ENCODE data around the gene DKKL1.

Gene DKKL1

GRCh38 chr19:49396738-49397505 is 33.2 kb downstream of the DKKL1 start:
- DNase-seq (ENCODE audit: low spot score), result no peak

DNA sequence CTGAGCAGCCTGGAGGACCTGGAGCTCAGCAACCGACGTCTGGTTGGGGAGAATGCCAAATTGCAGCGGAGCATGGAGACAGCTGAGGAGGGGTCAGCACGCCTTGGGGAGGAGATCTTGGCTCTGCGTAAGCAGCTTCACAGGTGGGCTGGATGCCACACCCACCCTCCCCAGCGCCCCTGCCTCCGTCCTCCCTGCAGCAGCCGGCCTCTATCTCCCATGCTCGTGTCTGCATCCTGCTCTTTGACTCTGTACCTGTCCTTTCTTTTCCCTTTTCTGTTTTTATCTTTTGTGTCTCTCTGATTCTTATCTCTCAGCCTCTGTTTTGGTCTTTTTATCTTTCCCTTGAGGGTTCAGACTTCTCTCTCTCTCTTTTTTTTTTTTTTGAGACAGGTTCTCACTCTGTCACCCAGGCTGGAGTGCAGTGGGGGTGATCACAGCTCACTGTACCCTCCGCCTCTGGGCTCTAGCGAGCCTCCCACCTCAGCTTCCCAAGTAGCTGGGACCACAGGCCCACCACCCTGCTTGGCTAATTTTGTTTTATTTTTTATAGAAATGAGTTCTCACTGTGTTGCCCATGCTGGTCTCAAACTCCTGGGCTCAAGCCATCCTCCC is 34.4 kb downstream of the DKKL1 start:
- no peak for DNase-seq (ENCODE audit: low spot score)

DNA sequence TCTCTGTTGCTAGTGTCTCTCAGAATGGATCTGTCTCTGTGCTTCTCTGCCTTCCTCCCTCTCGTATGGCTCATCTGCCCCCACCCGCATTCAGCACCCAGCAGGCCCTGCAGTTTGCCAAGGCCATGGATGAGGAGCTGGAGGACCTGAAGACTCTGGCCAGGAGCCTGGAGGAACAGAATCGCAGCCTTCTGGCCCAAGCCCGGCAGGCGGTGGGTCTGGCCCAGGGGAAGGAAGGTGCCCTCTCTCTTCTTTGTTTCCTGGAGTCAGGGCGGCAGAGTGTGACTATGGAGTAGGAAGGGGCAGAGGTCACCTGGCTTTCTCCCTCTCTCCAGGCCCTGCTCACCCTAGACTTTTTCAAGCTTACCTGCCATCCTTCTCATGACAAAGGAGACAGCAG is 35.3 kb downstream of the DKKL1 start:
- no peak for DNase-seq (ENCODE audit: low spot score)

GRCh38 chr19:49400029-49400428 is 36.4 kb downstream of the DKKL1 start:
- DNase-seq (ENCODE audit: low spot score), result no peak

- DNase-seq (ENCODE audit: low spot score), result no peak
Measured at GRCh38 chr19:49403404-49404187, 39.9 kb downstream of the DKKL1 start.

GRCh38 chr19:49407079-49407478 is 43.4 kb downstream of the DKKL1 start:
- DNase-seq (ENCODE audit: low spot score), result no peak

DNA sequence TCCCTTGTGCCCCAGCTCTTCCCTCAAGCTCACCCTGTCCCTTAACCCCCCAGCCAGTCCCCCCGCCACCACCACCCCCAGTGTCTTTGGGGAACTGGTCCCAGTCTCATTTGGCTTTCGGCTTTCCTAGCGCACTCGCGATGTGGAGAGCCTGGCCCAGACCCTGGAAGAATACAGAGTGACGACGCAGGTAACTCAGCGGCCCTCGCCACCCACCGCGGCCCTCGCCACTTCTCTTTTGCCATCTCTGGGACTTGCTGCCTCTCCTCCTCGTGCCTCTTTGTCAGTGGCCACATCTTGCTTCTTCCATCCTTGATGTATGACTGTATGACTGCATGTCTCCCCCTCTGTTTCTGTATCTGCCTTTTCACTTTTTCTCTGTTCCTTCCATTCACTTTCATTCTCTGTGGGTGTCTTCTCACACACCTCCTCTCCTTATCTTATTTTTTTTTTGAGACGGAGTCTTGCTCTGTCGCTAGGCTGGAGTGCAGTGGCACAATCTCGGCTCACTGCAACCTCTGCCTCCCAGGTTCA is 43.9 kb downstream of the DKKL1 start:
- no peak for DNase-seq (ENCODE audit: low spot score)

DNA sequence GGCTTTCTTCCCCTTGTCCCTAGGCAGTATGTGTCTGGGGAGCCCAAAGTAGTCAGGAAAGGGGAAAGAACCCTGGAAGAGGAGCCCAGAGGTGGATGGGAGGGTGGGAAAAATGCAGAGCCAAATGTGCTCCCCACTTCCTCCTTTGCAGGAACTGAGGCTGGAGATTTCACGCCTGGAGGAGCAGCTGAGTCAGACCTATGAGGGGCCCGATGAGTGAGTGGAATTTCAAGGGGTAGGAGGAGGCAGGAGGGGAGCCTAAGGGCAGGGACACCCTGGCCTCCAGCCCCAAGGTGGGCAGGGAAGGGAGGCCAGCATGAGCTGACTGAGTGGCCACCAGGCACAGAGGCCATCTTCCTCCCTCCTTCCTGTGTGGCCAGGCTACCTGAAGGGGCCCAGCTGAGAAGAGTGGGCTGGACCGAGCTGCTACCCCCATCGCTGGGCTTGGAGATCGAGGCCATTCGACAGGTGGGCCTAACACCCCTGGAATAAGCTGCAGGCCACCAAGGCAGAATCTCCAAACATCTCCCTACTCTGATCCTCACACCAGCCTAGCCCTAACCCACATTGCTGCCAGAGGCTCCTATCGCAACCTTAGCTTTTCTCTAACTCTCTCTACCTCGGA is 45.3 kb downstream of the DKKL1 start:
- no peak for DNase-seq (ENCODE audit: low spot score)

GRCh38 chr19:49409441-49410029 is 45.9 kb downstream of the DKKL1 start:
- DNase-seq (ENCODE audit: low spot score), result no peak

GRCh38 chr19:49411681-49412326 is 48.1 kb downstream of the DKKL1 start:
- no peak for DNase-seq (ENCODE audit: low spot score)

GRCh38 chr19:49413348-49413747 is 49.7 kb downstream of the DKKL1 start:
- DNase-seq (ENCODE audit: low spot score), result no peak

GRCh38 chr19:49414256-49414655 is 50.6 kb downstream of the DKKL1 start:
- no peak for DNase-seq (ENCODE audit: low spot score)

DNA sequence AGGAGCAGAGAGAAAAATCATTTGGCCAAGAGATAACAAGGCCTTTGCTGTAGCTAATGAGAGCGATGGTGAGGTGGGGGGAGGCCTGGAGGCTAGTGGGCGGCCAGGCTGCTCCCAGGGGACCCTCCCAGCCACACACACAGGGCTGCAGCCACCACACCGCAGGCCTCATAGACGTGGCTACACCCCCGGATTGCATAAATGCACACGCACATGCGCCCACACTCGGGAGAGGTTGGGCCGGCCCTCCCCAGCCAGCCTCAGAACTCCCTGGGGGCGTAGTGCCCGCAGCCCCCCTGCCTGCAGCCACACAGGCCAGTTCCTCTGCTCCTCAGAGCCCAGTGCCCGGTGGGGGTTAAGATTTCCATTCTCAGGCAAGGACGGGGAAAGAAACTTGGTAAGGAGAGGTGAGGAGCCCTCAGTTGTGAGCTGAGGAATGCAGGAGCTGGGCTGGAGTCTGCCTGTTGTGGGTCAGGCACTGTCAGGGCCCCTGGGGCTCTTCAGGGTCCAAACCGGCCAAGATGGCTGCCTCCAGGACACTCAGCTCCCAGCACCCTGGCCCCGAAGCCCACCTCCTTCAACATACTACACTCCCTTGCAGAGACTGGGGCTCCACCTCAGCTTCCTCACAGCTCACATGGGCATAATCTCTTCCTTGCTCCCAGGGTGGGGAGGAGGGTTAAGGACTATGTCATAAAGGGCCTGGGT is 51.6 kb downstream of the DKKL1 start:
- no peak for DNase-seq (ENCODE audit: low spot score)

- no peak for DNase-seq (ENCODE audit: low spot score)
Measured at GRCh38 chr19:49415810-49416200, 52.1 kb downstream of the DKKL1 start.

GRCh38 chr19:49417088-49417487 is 53.4 kb downstream of the DKKL1 start:
- no peak for DNase-seq (ENCODE audit: low spot score)

DNA sequence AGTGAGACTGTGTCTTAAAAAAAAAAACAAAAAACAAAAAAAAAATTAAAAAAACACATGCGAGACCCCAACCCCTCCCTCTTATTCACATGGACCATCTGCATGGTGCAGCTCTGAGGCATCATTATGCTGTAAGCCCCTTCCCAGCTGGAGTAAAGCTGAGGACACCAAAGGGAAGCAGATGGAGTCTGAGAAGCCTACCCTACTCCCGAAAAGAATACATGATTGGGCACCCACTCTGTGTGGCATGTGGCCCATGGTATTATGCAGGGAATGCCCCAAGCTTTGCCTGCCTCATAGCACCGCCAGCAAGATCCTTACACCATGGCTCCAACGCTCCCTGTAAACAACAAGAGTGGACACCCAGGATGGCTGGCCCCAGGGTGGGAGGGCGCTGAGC is 54.8 kb downstream of the DKKL1 start:
- DNase-seq (ENCODE audit: low spot score), result no peak

DNA sequence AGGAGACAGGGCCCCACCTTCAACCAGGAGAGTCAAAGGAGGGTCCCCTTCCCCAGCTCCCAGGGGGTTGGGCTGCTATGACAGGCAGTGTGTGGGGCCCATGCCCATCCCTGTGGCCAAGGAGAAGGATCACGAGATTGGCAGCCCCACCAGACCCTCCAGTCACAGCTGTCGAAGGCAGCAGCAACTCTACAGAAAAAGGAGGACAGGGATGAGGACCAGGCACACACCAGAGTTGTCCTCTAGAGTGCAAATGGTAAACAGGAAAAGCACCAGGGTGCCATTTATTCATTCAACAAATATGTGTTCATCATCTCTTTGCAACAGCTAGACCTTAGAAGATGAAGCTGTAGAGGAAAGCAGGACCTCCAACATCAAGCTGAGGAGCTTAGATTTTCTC is 55.5 kb downstream of the DKKL1 start:
- DNase-seq (ENCODE audit: low spot score), result no peak

DNA sequence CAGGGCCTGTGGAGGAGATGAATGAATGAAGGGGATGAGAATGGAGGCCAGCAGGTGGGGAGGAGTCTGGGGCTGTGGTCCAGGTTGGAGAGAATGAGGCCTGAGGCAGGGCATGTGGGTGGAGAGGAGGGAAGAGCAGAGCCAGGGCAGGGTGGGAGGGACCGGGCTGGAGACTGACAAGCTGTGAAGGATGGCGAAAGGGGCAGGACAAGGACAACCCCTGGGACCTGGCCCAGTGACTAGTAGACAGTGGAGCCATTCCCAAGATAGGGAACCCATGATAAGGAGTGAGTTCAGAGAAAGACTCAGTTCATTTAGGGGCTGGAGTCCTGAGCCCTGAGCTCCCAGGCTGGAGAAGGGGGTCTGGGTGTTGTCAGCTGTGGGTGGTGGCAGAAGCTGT is 56.5 kb downstream of the DKKL1 start:
- no peak for DNase-seq (ENCODE audit: low spot score)

DNA sequence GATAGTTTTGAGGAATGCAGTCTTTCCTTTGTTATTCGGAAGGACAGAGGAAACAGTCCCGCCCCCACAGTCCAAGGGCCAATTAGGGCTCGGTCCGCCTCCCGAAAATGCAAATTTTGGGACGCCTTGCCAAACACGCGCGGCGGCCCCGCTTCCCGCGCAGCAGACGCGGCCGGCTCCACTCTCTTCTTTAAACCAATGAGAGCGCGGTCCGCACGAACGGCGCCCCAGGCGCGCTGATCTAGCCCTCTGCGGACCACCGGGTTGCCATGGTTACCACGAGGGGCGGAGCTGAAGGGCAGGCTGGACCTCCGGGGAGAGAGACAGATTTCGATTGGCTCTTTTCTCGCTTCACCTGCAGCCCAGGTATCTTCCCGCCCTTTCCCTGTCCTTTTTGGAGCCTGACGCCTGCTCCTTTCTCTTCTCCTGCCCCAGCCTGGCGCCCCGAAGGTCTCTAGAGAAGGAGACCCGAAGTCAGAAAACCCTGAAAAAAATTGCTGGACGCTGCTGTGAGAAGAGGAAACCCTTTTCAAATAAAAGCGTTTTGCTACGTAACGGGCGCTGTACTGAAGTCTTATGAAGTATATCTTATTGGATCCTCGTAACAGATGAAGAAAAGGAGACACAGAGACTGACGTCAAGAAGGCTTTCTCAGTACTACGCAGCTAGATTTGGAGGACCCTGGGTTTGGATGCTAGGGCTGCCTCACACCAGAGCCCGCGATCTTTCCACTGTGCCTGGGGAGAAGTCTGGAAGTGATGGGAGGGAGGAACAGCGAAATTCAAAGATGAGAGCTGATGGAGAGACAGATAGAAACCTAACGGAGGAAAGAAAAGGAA is 57.6 kb downstream of the DKKL1 start:
- peak; percentile 67 for DNase-seq (ENCODE audit: low spot score)

DNA sequence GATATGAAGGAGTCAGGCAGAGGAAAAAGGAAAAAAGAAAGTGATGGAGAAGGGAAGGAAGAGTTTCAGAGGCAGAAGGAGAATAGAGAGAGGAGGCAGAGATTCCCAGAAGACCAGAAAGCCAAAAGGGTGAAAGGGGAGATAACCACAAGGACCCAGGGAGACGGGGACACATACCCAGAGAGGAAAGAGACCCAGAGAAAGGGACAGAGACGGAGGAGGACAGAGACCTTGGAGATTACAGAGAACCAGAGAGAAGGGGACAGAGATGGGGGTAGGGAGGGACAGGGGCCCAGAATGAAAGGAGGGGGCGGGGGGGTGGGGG is 58.2 kb downstream of the DKKL1 start:
- DNase-seq (ENCODE audit: low spot score), result no peak
